GM19324 (cell line): ENCODE data around the gene ZNF688.

Experiments
- ATAC-seq: cut with Tn5 transposase; IDR thresholded peaks from one replicate; pipeline ENCODE4 v1.9.1; 2021; ENCODE audit warnings: mild to moderate bottlenecking, moderate library complexity; ENCODE audit not compliant: unreplicated experiment, low FRiP score

Gene ZNF688

GRCh38 chr16:30521873-30522641, 49.5 kb downstream of the ZNF688 start:
- ATAC-seq = no peak

GRCh38 chr16:30521476-30521872, 50.0 kb downstream of the ZNF688 start:
- no peak for ATAC-seq
